WTC11 (cell line): ENCODE measurements around the gene HBG1. TPM values are rescaled to one million over a fixed set of nuclear protein-coding genes. Genes with fewer than 3 reads are reported as not detected.

Experiments
- ATAC-seq: fragments of 200-7000 bp; cut with Tn5 transposase; 2 replicates; pipeline ENCODE4 v1.10.0; 2021; ENCODE audit warnings: mild to moderate bottlenecking, moderate library complexity
- CTCF ChIA-PET: fragments of 300-600 bp; sonication (Branson Sonifier 250); formaldehyde crosslinking; loops from one replicate; lab custom pipeline; 2021; ENCODE audit warnings: antibody characterized with exemption; lab: Charles Lee
- POLR2A ChIA-PET: fragments of 350-600 bp; sonication (Branson Sonifier 250); formaldehyde crosslinking; loops from one replicate; lab custom pipeline; 2021; ENCODE audit warnings: antibody characterized with exemption; lab: Charles Lee
- DNase-seq: peaks from one replicate; pipeline ENCODE4 v3.0.0; 2021; ENCODE audit warnings: low spot score
- H3K27ac Mint-ChIP-seq: 2 replicates; pipeline ENCODE4 v1.8.0; 2021; ENCODE audit warnings: mixed read lengths
- H3K27me3 Mint-ChIP-seq: 2 replicates; pipeline ENCODE4 v1.8.0; 2021; ENCODE audit warnings: low read depth, mild to moderate bottlenecking, moderate library complexity, mixed read lengths
- H3K36me3 Mint-ChIP-seq: 2 replicates; pipeline ENCODE4 v1.8.0; 2021; ENCODE audit warnings: mixed read lengths
- H3K4me1 Mint-ChIP-seq: 2 replicates; pipeline ENCODE4 v1.8.0; 2022; ENCODE audit warnings: mixed read lengths
- H3K4me3 Mint-ChIP-seq: 2 replicates; pipeline ENCODE4 v1.8.0; 2021; ENCODE audit warnings: mild to moderate bottlenecking, moderate library complexity, mixed read lengths
- H3K9me3 Mint-ChIP-seq: 2 replicates; pipeline ENCODE4 v1.8.0; 2021; ENCODE audit warnings: mixed read lengths
- AFF4 ChIP-seq: sonication (generic); formaldehyde crosslinking; IDR thresholded peaks from 2 replicates; pipeline ENCODE4 v1.8.1; 2023; ENCODE audit warnings: mild to moderate bottlenecking, missing genetic modification reagents, borderline replicate concordance
- CREB1 ChIP-seq: sonication (generic); formaldehyde crosslinking; IDR thresholded peaks from 2 replicates; pipeline ENCODE4 v1.8.0; 2023; ENCODE audit warnings: mild to moderate bottlenecking, missing genetic modification reagents
- E2F1 ChIP-seq: sonication (generic); formaldehyde crosslinking; IDR thresholded peaks from 2 replicates; pipeline ENCODE4 v1.8.0; 2022; ENCODE audit warnings: mild to moderate bottlenecking, missing genetic modification reagents
- ELF4 ChIP-seq: sonication (generic); formaldehyde crosslinking; IDR thresholded peaks from 2 replicates; pipeline ENCODE4 v1.8.1; 2022; ENCODE audit warnings: low read depth, mild to moderate bottlenecking, moderate library complexity, missing genetic modification reagents
- ETV6 ChIP-seq: sonication (generic); formaldehyde crosslinking; IDR thresholded peaks from 2 replicates; pipeline ENCODE4 v1.8.1; 2022; ENCODE audit warnings: mild to moderate bottlenecking, missing genetic modification reagents
- MYBL2 ChIP-seq: sonication (generic); formaldehyde crosslinking; IDR thresholded peaks from 2 replicates; pipeline ENCODE4 v1.8.1; 2023; ENCODE audit warnings: mild to moderate bottlenecking, moderate library complexity, missing genetic modification reagents
- NR3C1 ChIP-seq: sonication (generic); formaldehyde crosslinking; conservative IDR thresholded peaks from 2 replicates; pipeline ENCODE4 v1.8.1; 2023; ENCODE audit warnings: low read depth, mild to moderate bottlenecking, missing genetic modification reagents
- OVOL2 ChIP-seq: fragments of 250-450 bp; sonication (Bioruptor Pico); IDR thresholded peaks from 2 replicates; pipeline ENCODE4 v1.9.0; 2021; ENCODE audit warnings: mild to moderate bottlenecking, borderline replicate concordance
- RELA ChIP-seq: sonication (generic); formaldehyde crosslinking; IDR thresholded peaks from 2 replicates; pipeline ENCODE4 v1.8.1; 2022; ENCODE audit warnings: missing genetic modification reagents, mild to moderate bottlenecking, borderline replicate concordance
- SMAD3 ChIP-seq: sonication (generic); formaldehyde crosslinking; IDR thresholded peaks from 2 replicates; pipeline ENCODE4 v1.8.0; 2022; ENCODE audit warnings: missing genetic modification reagents, mild to moderate bottlenecking, borderline replicate concordance
- STAT6 ChIP-seq: sonication (generic); formaldehyde crosslinking; conservative IDR thresholded peaks from 2 replicates; pipeline ENCODE4 v1.8.1; 2023; ENCODE audit warnings: mild to moderate bottlenecking, low read depth, missing genetic modification reagents, moderate library complexity
- TP53 ChIP-seq: sonication (generic); formaldehyde crosslinking; IDR thresholded peaks from 2 replicates; pipeline ENCODE4 v1.8.1; 2023; ENCODE audit warnings: mild to moderate bottlenecking, missing genetic modification reagents
- USF1 ChIP-seq: sonication (generic); formaldehyde crosslinking; IDR thresholded peaks from 2 replicates; pipeline ENCODE4 v1.8.0; 2022; ENCODE audit warnings: mild to moderate bottlenecking, missing genetic modification reagents
- ZBTB43 ChIP-seq: sonication (generic); formaldehyde crosslinking; IDR thresholded peaks from 2 replicates; pipeline ENCODE4 v1.8.1; 2023; ENCODE audit warnings: mild to moderate bottlenecking, missing genetic modification reagents
- ZNF532 ChIP-seq: fragments of 250-450 bp; sonication (Bioruptor Pico); IDR thresholded peaks from 2 replicates; pipeline ENCODE4 v1.9.0; 2021; ENCODE audit warnings: mild to moderate bottlenecking, borderline replicate concordance
- ZNF671 ChIP-seq: fragments of 250-450 bp; sonication (Bioruptor Pico); IDR thresholded peaks from 2 replicates; pipeline ENCODE4 v1.8.0; 2021; ENCODE audit warnings: mild to moderate bottlenecking
- total RNA-seq: library from RNA; stranded (reverse); gene quantifications from 3 replicates; pipeline ENCODE4 v1.2.3, GENCODE V29; 2021

HBG1 gene
- total RNA-seq, 1 experiment from 2014 or later = 3.4 TPM

- Mint-ChIP-seq H3K9me3 (no peaks in the 10 kb centered on the region), H3K36me3 (no peaks in the 10 kb centered on the region), H3K4me1 (no peaks in the 10 kb centered on the region), H3K27me3 (no peaks in the 10 kb centered on the region; the same call in 1 of the 2 replicates), H3K4me3 (no peak overlapping the region), H3K27ac (no peak overlapping the region)
- TF ChIP-seq TP53 (CRISPR knock-in tag) (no peak), MYBL2 (CRISPR knock-in tag) (no peak), OVOL2 (no peak)
- DNase-seq (no peak), ATAC-seq (no peak)
- ChIA-PET CTCF (no interaction called here), POLR2A (no interaction called here)
Observed at GRCh38 chr11:5241458-5241857, 8.2 kb downstream of the HBG1 start.

GRCh38 chr11:5240458-5240857 lies 9.2 kb downstream of the HBG1 start:
- DNase-seq (no peak), ATAC-seq (no peak)
- H3K36me3 Mint-ChIP-seq = no peaks in the 10 kb centered on the region
- CTCF ChIA-PET = no interaction called here
- no peaks in the 10 kb centered on the region for H3K4me1 Mint-ChIP-seq
- H3K4me3 Mint-ChIP-seq = no peak overlapping the region
- POLR2A ChIA-PET = no interaction called here
- no peaks in the 10 kb centered on the region for H3K9me3 Mint-ChIP-seq
- H3K27ac Mint-ChIP-seq = no peak overlapping the region
- no peaks in the 10 kb centered on the region; the same call in 1 of the 2 replicates for H3K27me3 Mint-ChIP-seq
- TF ChIP-seq USF1 (no peak), ELF4 (CRISPR knock-in tag) (no peak), ETV6 (no peak), CREB1 (CRISPR knock-in tag) (no peak), STAT6 (CRISPR knock-in tag) (no peak), RELA (no peak), ZBTB43 (CRISPR knock-in tag) (no peak), NR3C1 (no peak), SMAD3 (no peak), AFF4 (CRISPR knock-in tag) (no peak), E2F1 (no peak), ZNF671 (CRISPR knock-in tag) (no peak), ZNF532 (CRISPR knock-in tag) (no peak)
